ENCODE measurements around the gene VPS39.

DNA sequence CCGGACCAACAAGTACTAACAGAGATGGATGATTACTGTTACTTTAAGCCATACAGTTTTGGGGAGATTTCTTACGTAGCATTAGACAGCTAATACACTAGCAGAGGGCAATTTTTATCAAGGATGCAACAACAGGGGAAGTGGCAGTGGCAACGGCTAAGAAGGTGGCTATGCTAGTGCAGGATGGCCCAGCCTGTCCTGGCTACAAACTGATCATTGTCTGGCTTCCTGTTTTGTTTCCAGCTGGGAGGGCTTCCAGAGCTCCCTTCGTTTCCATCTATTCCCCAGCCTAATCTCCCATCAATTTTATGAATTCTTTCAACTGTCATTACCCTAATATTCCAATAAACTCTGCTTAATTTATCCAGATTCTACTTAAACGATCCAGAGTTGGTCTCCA, 35.6 kb downstream of the VPS39 start:
- TF ChIP-seq, protein P1, sequence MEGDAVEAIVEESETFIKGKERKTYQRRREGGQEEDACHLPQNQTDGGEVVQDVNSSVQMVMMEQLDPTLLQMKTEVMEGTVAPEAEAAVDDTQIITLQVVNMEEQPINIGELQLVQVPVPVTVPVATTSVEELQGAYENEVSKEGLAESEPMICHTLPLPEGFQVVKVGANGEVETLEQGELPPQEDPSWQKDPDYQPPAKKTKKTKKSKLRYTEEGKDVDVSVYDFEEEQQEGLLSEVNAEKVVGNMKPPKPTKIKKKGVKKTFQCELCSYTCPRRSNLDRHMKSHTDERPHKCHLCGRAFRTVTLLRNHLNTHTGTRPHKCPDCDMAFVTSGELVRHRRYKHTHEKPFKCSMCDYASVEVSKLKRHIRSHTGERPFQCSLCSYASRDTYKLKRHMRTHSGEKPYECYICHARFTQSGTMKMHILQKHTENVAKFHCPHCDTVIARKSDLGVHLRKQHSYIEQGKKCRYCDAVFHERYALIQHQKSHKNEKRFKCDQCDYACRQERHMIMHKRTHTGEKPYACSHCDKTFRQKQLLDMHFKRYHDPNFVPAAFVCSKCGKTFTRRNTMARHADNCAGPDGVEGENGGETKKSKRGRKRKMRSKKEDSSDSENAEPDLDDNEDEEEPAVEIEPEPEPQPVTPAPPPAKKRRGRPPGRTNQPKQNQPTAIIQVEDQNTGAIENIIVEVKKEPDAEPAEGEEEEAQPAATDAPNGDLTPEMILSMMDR (IDR thresholded peaks at IDR 0.05), result no peak
- no peak for TF ChIP-seq TCF7L2 (IDR thresholded peaks at IDR 0.05; ENCODE audit: low read depth, low read length)
- TF ChIP-seq POLR2AphosphoS5 (IDR thresholded peaks at IDR 0.05; ENCODE audit: low read depth, low read length), result no peak
- TF ChIP-seq, protein P2, sequence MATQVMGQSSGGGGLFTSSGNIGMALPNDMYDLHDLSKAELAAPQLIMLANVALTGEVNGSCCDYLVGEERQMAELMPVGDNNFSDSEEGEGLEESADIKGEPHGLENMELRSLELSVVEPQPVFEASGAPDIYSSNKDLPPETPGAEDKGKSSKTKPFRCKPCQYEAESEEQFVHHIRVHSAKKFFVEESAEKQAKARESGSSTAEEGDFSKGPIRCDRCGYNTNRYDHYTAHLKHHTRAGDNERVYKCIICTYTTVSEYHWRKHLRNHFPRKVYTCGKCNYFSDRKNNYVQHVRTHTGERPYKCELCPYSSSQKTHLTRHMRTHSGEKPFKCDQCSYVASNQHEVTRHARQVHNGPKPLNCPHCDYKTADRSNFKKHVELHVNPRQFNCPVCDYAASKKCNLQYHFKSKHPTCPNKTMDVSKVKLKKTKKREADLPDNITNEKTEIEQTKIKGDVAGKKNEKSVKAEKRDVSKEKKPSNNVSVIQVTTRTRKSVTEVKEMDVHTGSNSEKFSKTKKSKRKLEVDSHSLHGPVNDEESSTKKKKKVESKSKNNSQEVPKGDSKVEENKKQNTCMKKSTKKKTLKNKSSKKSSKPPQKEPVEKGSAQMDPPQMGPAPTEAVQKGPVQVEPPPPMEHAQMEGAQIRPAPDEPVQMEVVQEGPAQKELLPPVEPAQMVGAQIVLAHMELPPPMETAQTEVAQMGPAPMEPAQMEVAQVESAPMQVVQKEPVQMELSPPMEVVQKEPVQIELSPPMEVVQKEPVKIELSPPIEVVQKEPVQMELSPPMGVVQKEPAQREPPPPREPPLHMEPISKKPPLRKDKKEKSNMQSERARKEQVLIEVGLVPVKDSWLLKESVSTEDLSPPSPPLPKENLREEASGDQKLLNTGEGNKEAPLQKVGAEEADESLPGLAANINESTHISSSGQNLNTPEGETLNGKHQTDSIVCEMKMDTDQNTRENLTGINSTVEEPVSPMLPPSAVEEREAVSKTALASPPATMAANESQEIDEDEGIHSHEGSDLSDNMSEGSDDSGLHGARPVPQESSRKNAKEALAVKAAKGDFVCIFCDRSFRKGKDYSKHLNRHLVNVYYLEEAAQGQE (IDR thresholded peaks at IDR 0.05; ENCODE audit: insufficient read depth in 1 of 2, low read depth in 2 of 2, low read length in 1 of 2), result no peak

Data from Panc1 (cell line).